SH-SY5Y (cell line): ENCODE measurements around the gene IGF2R.

Experiments
- GATA2 ChIP-seq: IDR thresholded peaks from 2 replicates; pipeline ENCODE4 v1.6.1; 2011; ENCODE audit warnings: mild to moderate bottlenecking, low read depth, low read length
- GATA3 ChIP-seq: IDR thresholded peaks from 2 replicates; pipeline ENCODE4 v1.6.1; 2011; ENCODE audit warnings: low read depth, mild to moderate bottlenecking, low read length, moderate library complexity

GRCh38 chr6:160081398-160081797, 112.5 kb downstream of the IGF2R start:
- TF ChIP-seq GATA2, result no peak
- no peak for TF ChIP-seq GATA3
